PC-3 (cell line): ENCODE measurements around the gene ENAH. TPM values are rescaled to one million over a fixed set of nuclear protein-coding genes. Genes with fewer than 3 reads are reported as not detected.
"Not testable (repeated sequence)": the region's sequence is repeated elsewhere in the genome, so short reads cannot be mapped to it uniquely, and the experiment has no call there.

Experiments used
- ATAC-seq: fragments of 200-7000 bp; cut with Tn5 transposase; 2 replicates; pipeline ENCODE4 v1.9.1; 2020; ENCODE audit warnings: mild to moderate bottlenecking, moderate library complexity
- BruUV-seq: library from RNA; stranded (reverse); fragments of 400-500 nt; replicated peaks from 2 replicates; lab custom pipeline; 2021; lab: Mats Ljungman, UMichigan
- CTCF ChIA-PET: fragments of 300-600 bp; sonication (Branson Sonifier 250); formaldehyde crosslinking; loops from one replicate; lab custom pipeline; 2022; ENCODE audit warnings: antibody characterized with exemption; lab: Charles Lee
- POLR2A ChIA-PET: fragments of 300-600 bp; sonication (Branson Sonifier 250); formaldehyde crosslinking; loops from one replicate; lab custom pipeline; 2022; ENCODE audit warnings: antibody characterized with exemption; ENCODE audit not compliant: unreplicated experiment; lab: Charles Lee
- DNase-seq: peaks from one replicate; pipeline ENCODE4 v3.0.0-alpha.2; 2015
- H2AFZ ChIP-seq: fragments of 300-600 bp; sonication (generic); 2 replicates; pipeline ENCODE4 v1.6.0; 2016; ENCODE audit warnings: antibody characterized with exemption, low read length
- H3F3A ChIP-seq: fragments of 300-600 bp; sonication (generic); one replicate; pipeline ENCODE4 v1.6.0; 2017; ENCODE audit warnings: antibody characterized with exemption, low read length, control low read depth, mild to moderate bottlenecking; ENCODE audit not compliant: unreplicated experiment
- H3K27ac ChIP-seq: fragments of 300-600 bp; sonication (generic); 2 replicates; pipeline ENCODE4 v1.5.1; 2016; ENCODE audit warnings: mild to moderate bottlenecking, low read length
- H3K27me3 ChIP-seq: fragments of 300-600 bp; sonication (generic); 2 replicates; pipeline ENCODE4 v1.6.1; 2016; ENCODE audit warnings: low read length, mixed read lengths
- H3K36me3 ChIP-seq: fragments of 300-600 bp; sonication (generic); 2 replicates; pipeline ENCODE4 v1.6.1; 2016; ENCODE audit warnings: low read depth, mixed run types, low read length, mixed read lengths
- H3K4me1 ChIP-seq: fragments of 300-600 bp; sonication (generic); 2 replicates; pipeline ENCODE4 v1.5.1; 2016; ENCODE audit warnings: low read length; ENCODE audit not compliant: insufficient read depth
- H3K4me2 ChIP-seq: fragments of 300-600 bp; sonication (generic); 2 replicates; pipeline ENCODE4 v1.6.0; 2016; ENCODE audit warnings: low read length
- H3K4me3 ChIP-seq: fragments of 300-600 bp; sonication (generic); 2 replicates; pipeline ENCODE4 v1.5.1; 2016; ENCODE audit warnings: mild to moderate bottlenecking, low read length, mixed read lengths
- H3K79me2 ChIP-seq: fragments of 300-600 bp; sonication (generic); 2 replicates; pipeline ENCODE4 v1.6.1; 2017; ENCODE audit warnings: low read length, mixed read lengths
- H3K9ac ChIP-seq: fragments of 300-600 bp; sonication (generic); 2 replicates; pipeline ENCODE4 v1.6.0; 2016; ENCODE audit warnings: mild to moderate bottlenecking, low read length
- H3K9me2 ChIP-seq: fragments of 300-600 bp; sonication (generic); replicated peaks from 2 replicates; pipeline ENCODE4 v1.6.1; 2016; ENCODE audit warnings: mixed run types, low read length, mixed read lengths
- H3K9me3 ChIP-seq: fragments of 300-600 bp; sonication (generic); 2 replicates; pipeline ENCODE4 v1.6.1; 2016; ENCODE audit warnings: low read length, mixed read lengths
- H4K20me1 ChIP-seq: fragments of 300-600 bp; sonication (generic); 2 replicates; pipeline ENCODE4 v1.6.1; 2016; ENCODE audit warnings: low read length, mixed read lengths
- CTCF ChIP-seq: fragments of 300-600 bp; sonication (generic); conservative IDR thresholded peaks from 2 replicates; pipeline ENCODE4 v1.5.1; 2017; ENCODE audit warnings: antibody characterized with exemption, low read depth, mild to moderate bottlenecking, low read length
- EZH2 ChIP-seq: fragments of 300-600 bp; sonication (generic); IDR thresholded peaks from one replicate; pipeline ENCODE4 v1.6.1; 2017; ENCODE audit warnings: antibody characterized with exemption, mild to moderate bottlenecking, low read length; ENCODE audit not compliant: unreplicated experiment
- EZH2phosphoT487 ChIP-seq: fragments of 300-600 bp; sonication (generic); IDR thresholded peaks from 2 replicates; pipeline ENCODE4 v1.6.1; 2018; ENCODE audit warnings: mild to moderate bottlenecking, antibody characterized with exemption, low read length, borderline replicate concordance
- intact Hi-C: fragments of 100-400 bp; cut with micrococcal nuclease; formaldehyde crosslinking; loops from 2 replicates; pipeline ENCODE4 v1.9.0; 2023
- total RNA-seq: library from RNA; depleted of rRNA; stranded (reverse); fragments of >200 nt; gene quantifications from 2 replicates; pipeline ENCODE4 v1.2.3, GENCODE V29; 2014

ENAH gene
- total RNA-seq, 1 experiment from 2014 or later: 96.6 TPM

- no peak overlapping the region for H3K9ac ChIP-seq
- ATAC-seq: peak; percentile 36
- H3K27ac ChIP-seq: peak overlapping the region; percentile 12
- H2AFZ ChIP-seq: peak overlapping the region; percentile 25; the same call in 1 of the 2 replicates
- peak; percentile 91 for DNase-seq
- intact Hi-C loops: no loop called here
- no peaks in the 10 kb centered on the region for H4K20me1 ChIP-seq
- no peaks in the 10 kb centered on the region for H3K27me3 ChIP-seq
- no TSS peak for BruUV-seq
- ChIA-PET POLR2A (interaction anchor here (0.7 kb wide), 1 partner anchor 115 kb away, joined by 3 read pairs; no protein-coding TSS in a partner anchor), CTCF (no interaction called here)
- H3F3A ChIP-seq: peaks cover 11% of the 10 kb centered on the region
- peak overlapping the region; percentile 69 for H3K4me2 ChIP-seq
- no peaks in the 10 kb centered on the region for H3K9me2 ChIP-seq
- peaks cover 40% of the 10 kb centered on the region for H3K4me1 ChIP-seq
- no peaks in the 10 kb centered on the region for H3K36me3 ChIP-seq
- peaks cover 14% of the 10 kb centered on the region for H3K79me2 ChIP-seq
- no peaks in the 10 kb centered on the region for H3K9me3 ChIP-seq
- no peak for TF ChIP-seq EZH2phosphoT487
- TF ChIP-seq EZH2: no peak
- TF ChIP-seq CTCF: no peak
- H3K4me3 ChIP-seq: peak overlapping the region; percentile 8; the same call in 1 of the 2 replicates
Observed at GRCh38 chr1:225657462-225657989, 4.6 kb upstream of the ENAH start.

GRCh38 chr1:225656259-225656655 lies 3.3 kb upstream of the ENAH start:
- H3K9ac ChIP-seq, H3K9me2 ChIP-seq, H3K9me3 ChIP-seq, ATAC-seq, DNase-seq, H2AFZ ChIP-seq, H3K27me3 ChIP-seq, H3K36me3 ChIP-seq, intact Hi-C loops, CTCF ChIA-PET, BruUV-seq, H4K20me1 ChIP-seq: not testable (repeated sequence)
- H3K4me3 ChIP-seq: peak overlapping the region; percentile 1; the same call in 1 of the 2 replicates
- H3F3A ChIP-seq: peaks cover 11% of the 10 kb centered on the region
- POLR2A ChIA-PET: interaction anchor here (0.6 kb wide), 1 partner anchor 47 kb away, joined by 10 read pairs; no protein-coding TSS in a partner anchor
- peak overlapping the region; percentile 67 for H3K27ac ChIP-seq
- peak overlapping the region; percentile 59 for H3K4me2 ChIP-seq
- peaks cover 40% of the 10 kb centered on the region for H3K4me1 ChIP-seq
- H3K79me2 ChIP-seq: peaks cover 27% of the 10 kb centered on the region

- ChIA-PET CTCF (interaction anchor here (0.6 to 1.3 kb wide), 5 partner anchors 17 to 181 kb away, joined by 3 to 10 read pairs (median 4); no protein-coding TSS in a partner anchor), POLR2A (interaction anchor here (0.6 to 1.5 kb wide), 12 partner anchors 11 to 1299 kb away, joined by 3 to 13 read pairs (median 4); partner anchors contain the start of gene SRP9)
- Histone ChIP-seq H3K4me3 (peak overlapping the region; percentile 33; the same call in 1 of the 2 replicates), H3K9ac (no peak overlapping the region), H3F3A (peaks cover 11% of the 10 kb centered on the region), H4K20me1 (peaks cover 6% of the 10 kb centered on the region; the same call in 1 of the 2 replicates), H3K27me3 (no peaks in the 10 kb centered on the region), H2AFZ (no peak overlapping the region), H3K9me3 (no peaks in the 10 kb centered on the region), H3K27ac (peak overlapping the region; percentile 67), H3K4me2 (peak overlapping the region; percentile 66), H3K9me2 (no peaks in the 10 kb centered on the region), H3K36me3 (no peaks in the 10 kb centered on the region), H3K4me1 (peaks cover 40% of the 10 kb centered on the region), H3K79me2 (peaks cover 33% of the 10 kb centered on the region)
- BruUV-seq: no TSS peak
- intact Hi-C loops: loop anchor here (1.0 kb wide), 3 partner anchors 41 to 117 kb away; no protein-coding TSS in a partner anchor
- DNase-seq (peak; percentile 96), ATAC-seq (peak; percentile 48)
- TF ChIP-seq CTCF (peak; percentile 47), EZH2 (no peak)
Observed at GRCh38 chr1:225655509-225656258, 2.8 kb upstream of the ENAH start.
